ENCODE results near the gene GPANK1. TPM values are rescaled to one million over a fixed set of nuclear protein-coding genes. Genes with fewer than 3 reads are reported as not detected.

Gene GPANK1
- total RNA-seq, 1 donor from 2014 or later, result 15.4 TPM

DNA sequence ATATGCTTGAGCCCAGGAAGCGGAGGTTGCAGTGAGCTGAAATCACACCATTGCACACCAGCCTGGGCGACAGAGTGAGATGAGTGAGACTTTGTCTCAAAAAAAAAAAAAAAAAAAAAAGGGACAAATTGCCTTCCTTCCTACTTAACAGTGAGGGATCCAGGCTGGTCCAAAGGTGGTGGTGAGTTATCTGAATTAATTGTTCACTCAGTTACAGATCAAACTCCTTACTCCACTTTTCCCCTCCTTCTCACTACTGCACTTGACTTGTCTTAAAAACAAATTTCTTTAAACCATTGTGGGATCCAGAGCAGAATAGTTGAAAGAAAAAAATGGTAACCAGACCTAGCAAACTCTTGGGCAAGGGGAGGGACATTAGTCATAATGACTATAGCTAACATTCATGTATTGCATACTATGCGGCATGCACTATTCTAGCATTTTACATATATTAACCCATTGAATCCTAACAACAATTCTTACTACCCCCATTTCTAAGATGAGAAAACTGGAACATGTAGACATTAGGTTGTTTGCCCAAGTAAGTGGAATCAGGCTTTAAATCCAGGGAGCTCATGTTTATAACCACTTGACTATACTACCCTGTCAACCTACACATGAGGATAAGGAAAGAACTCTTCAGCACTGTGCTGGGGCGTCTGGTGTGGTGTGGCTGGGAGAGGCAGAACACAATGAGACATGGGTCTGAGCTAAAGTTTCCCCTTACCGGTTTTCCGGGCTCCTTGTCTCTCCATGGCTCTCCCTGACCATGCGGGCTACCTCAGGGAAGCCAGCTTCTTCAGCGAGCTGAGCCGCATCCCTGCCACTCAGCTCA, 1.5 kb downstream of the GPANK1 start:
- no peaks in the 10 kb centered on the region for H3K27me3 ChIP-seq (ENCODE audit: low read depth)
- intact Hi-C loops (cut with DNase I), result no loop called here
- no peaks in the 10 kb centered on the region for H3K9me3 ChIP-seq
- DNase-seq (no peak), ATAC-seq (no peak)
- H3K4me1 ChIP-seq, result peaks cover 66% of the 10 kb centered on the region
- peak overlapping the region; percentile 78 for H3K4me3 ChIP-seq
- TF ChIP-seq, protein P1, sequence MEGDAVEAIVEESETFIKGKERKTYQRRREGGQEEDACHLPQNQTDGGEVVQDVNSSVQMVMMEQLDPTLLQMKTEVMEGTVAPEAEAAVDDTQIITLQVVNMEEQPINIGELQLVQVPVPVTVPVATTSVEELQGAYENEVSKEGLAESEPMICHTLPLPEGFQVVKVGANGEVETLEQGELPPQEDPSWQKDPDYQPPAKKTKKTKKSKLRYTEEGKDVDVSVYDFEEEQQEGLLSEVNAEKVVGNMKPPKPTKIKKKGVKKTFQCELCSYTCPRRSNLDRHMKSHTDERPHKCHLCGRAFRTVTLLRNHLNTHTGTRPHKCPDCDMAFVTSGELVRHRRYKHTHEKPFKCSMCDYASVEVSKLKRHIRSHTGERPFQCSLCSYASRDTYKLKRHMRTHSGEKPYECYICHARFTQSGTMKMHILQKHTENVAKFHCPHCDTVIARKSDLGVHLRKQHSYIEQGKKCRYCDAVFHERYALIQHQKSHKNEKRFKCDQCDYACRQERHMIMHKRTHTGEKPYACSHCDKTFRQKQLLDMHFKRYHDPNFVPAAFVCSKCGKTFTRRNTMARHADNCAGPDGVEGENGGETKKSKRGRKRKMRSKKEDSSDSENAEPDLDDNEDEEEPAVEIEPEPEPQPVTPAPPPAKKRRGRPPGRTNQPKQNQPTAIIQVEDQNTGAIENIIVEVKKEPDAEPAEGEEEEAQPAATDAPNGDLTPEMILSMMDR (IDR thresholded peaks at IDR 0.05), result no peak
- peaks cover 36% of the 10 kb centered on the region for H3K36me3 ChIP-seq
- H3K27ac ChIP-seq, result peak overlapping the region; percentile 91

GRCh38 chr6:31662124-31662723, 2.6 kb downstream of the GPANK1 start:
- H3K36me3 ChIP-seq, result peaks cover 34% of the 10 kb centered on the region
- H3K4me1 ChIP-seq, result peaks cover 66% of the 10 kb centered on the region
- intact Hi-C loops (cut with DNase I), result no loop called here
- no peaks in the 10 kb centered on the region for H3K27me3 ChIP-seq (ENCODE audit: low read depth)
- H3K9me3 ChIP-seq, result no peaks in the 10 kb centered on the region
- no peak for DNase-seq
- H3K27ac ChIP-seq, result no peak overlapping the region
- TF ChIP-seq, protein P1 (IDR thresholded peaks at IDR 0.05), result no peak
- ATAC-seq, result no peak
- no peak overlapping the region for H3K4me3 ChIP-seq

- no peak for ATAC-seq
- Histone ChIP-seq H3K4me3 (peak overlapping the region; percentile 96), H3K27ac (peak overlapping the region; percentile 90), H3K9me3 (no peaks in the 10 kb centered on the region), H3K36me3 (peaks cover 36% of the 10 kb centered on the region), H3K27me3 (ENCODE audit: low read depth) (no peaks in the 10 kb centered on the region), H3K4me1 (peaks cover 61% of the 10 kb centered on the region)
- TF ChIP-seq, protein P1 (IDR thresholded peaks at IDR 0.05), result no peak
- no peak for DNase-seq
- intact Hi-C loops (cut with DNase I), result no loop called here
These were observed 3.3 kb downstream of the GPANK1 start for GRCh38 chr6:31661262-31662123.

GRCh38 chr6:31660381-31661261, 4.2 kb downstream of the GPANK1 start, which contains the start of gene C6orf47:
Gene C6orf47, minus strand, starts transcription at chr6:31660778. Its CDS starts 831 bp downstream, at chr6:31659947.
- DNase-seq (peak; percentile 93), ATAC-seq (peak; percentile 89 to 90)
- peaks cover 42% of the 10 kb centered on the region for H3K36me3 ChIP-seq
- peak within 1 kb of the TSS; percentile 90 for H3K27ac ChIP-seq
- no peaks in the 10 kb centered on the region for H3K27me3 ChIP-seq (ENCODE audit: low read depth)
- peak within 1 kb of the TSS; percentile 96 for H3K4me3 ChIP-seq
- peaks cover 60% of the 10 kb centered on the region for H3K4me1 ChIP-seq
- intact Hi-C loops (cut with DNase I), result no loop called here
- TF ChIP-seq, protein P1 (IDR thresholded peaks at IDR 0.05), result no peak
- H3K9me3 ChIP-seq, result no peaks in the 10 kb centered on the region

Data from lower lobe of right lung (tissue), 2 donors.